Measurements from ENCODE around the gene MAP3K21.

GRCh38 chr1:233323718-233324117, 3.8 kb upstream of the MAP3K21 start:
- TF ChIP-seq ZBTB20 (tag by site-specific recombination; IDR thresholded peaks at IDR 0.05) (no peak), ATF2 (tag by site-specific recombination; IDR thresholded peaks at IDR 0.05; ENCODE audit: low read depth) (no peak), MYNN (tag by site-specific recombination; IDR thresholded peaks at IDR 0.05; ENCODE audit: borderline replicate concordance) (no peak)

Data from HEK293 (cell line).